HG03565 (cell line): ENCODE data around the gene RNF135.
"Not testable (repeated sequence)": the region's sequence is repeated elsewhere in the genome, so short reads cannot be mapped to it uniquely, and the experiment has no call there.

Experiments used
- ATAC-seq: cut with Tn5 transposase; IDR thresholded peaks from one replicate; pipeline ENCODE4 v1.9.1; 2021; ENCODE audit warnings: mild to moderate bottlenecking, moderate library complexity; ENCODE audit not compliant: unreplicated experiment

The RNF135 gene

GRCh38 chr17:30997270-30997669 lies 26.4 kb downstream of the RNF135 start:
- ATAC-seq: no peak

- ATAC-seq: no peak
These were observed 27.0 kb downstream of the RNF135 start for GRCh38 chr17:30997842-30998241.

GRCh38 chr17:31002047-31002446 lies 31.2 kb downstream of the RNF135 start:
- no peak for ATAC-seq

- no peak for ATAC-seq
These were observed 32.5 kb downstream of the RNF135 start for GRCh38 chr17:31003225-31003866.

GRCh38 chr17:31004160-31004559 lies 33.3 kb downstream of the RNF135 start:
- ATAC-seq: no peak

- ATAC-seq: no peak
These were observed 37.0 kb downstream of the RNF135 start for GRCh38 chr17:31007695-31008373.

- ATAC-seq: no peak
These were observed 37.7 kb downstream of the RNF135 start for GRCh38 chr17:31008374-31009041.

GRCh38 chr17:31009042-31009702 lies 38.3 kb downstream of the RNF135 start:
- not testable (repeated sequence) for ATAC-seq

GRCh38 chr17:31010014-31010413 lies 39.2 kb downstream of the RNF135 start:
- ATAC-seq: not testable (repeated sequence)

GRCh38 chr17:31013844-31014243 lies 43.0 kb downstream of the RNF135 start:
- ATAC-seq: no peak

GRCh38 chr17:31015639-31016038 lies 44.8 kb downstream of the RNF135 start:
- no peak for ATAC-seq

- ATAC-seq: no peak
These were observed 48.2 kb downstream of the RNF135 start for GRCh38 chr17:31019004-31019403.

GRCh38 chr17:31023171-31023570 lies 52.3 kb downstream of the RNF135 start:
- ATAC-seq: not testable (repeated sequence)

- ATAC-seq: no peak
These were observed 61.0 kb downstream of the RNF135 start for GRCh38 chr17:31031841-31032240.

GRCh38 chr17:31035611-31036010 lies 64.8 kb downstream of the RNF135 start:
- not testable (repeated sequence) for ATAC-seq

GRCh38 chr17:31040837-31041236 lies 70.0 kb downstream of the RNF135 start:
- not testable (repeated sequence) for ATAC-seq

- ATAC-seq: not testable (repeated sequence)
These were observed 71.5 kb downstream of the RNF135 start for GRCh38 chr17:31042378-31042777.

GRCh38 chr17:31046856-31047425 lies 76.1 kb downstream of the RNF135 start:
- ATAC-seq: not testable (repeated sequence)

- no peak for ATAC-seq
These were observed 77.3 kb downstream of the RNF135 start for GRCh38 chr17:31048142-31048541.

- no peak for ATAC-seq
These were observed 77.9 kb downstream of the RNF135 start for GRCh38 chr17:31048780-31049179.
